M059J (cell line): ENCODE data around the gene GPR4. TPM values are rescaled to one million over a fixed set of nuclear protein-coding genes. Genes with fewer than 3 reads are reported as not detected.
A peak's percentile ranks its signal among the peaks of the same experiment; 100 is the strongest.
"Not testable (repeated sequence)": the region's sequence is repeated elsewhere in the genome, so short reads cannot be mapped to it uniquely, and the experiment has no call there.

Experiments
- DNase-seq: peaks from one replicate; pipeline ENCODE4 v3.0.0-alpha.2; 2012; ENCODE audit warnings: low read depth
- total RNA-seq: library from RNA; depleted of rRNA; stranded (reverse); fragments of >200 nt; shearing (Covaris generic); gene quantifications from 2 replicates; pipeline ENCODE4 v1.2.3, GENCODE V29; 2014; rRNA removed

The GPR4 gene
- total RNA-seq, result 0.02 TPM in 1 of 2 replicates, not detected in the other

- DNase-seq, result no peak
These were observed at the start of gene GPR4 for GRCh38 chr19:45601524-45602374. TSS of gene GPR4 (minus strand) at chr19:45602212. CDS start at chr19:45591866, 10,346 bp downstream.

GRCh38 chr19:45650722-45651121 lies 48.7 kb upstream of the GPR4 start:
- no peak for DNase-seq

GRCh38 chr19:45646345-45646698 lies 44.3 kb upstream of the GPR4 start:
- DNase-seq, result no peak

GRCh38 chr19:45645631-45646344 lies 43.8 kb upstream of the GPR4 start:
- DNase-seq, result peak; percentile 84

GRCh38 chr19:45645068-45645630 lies 43.1 kb upstream of the GPR4 start:
- no peak for DNase-seq

GRCh38 chr19:45643927-45644771 lies 42.1 kb upstream of the GPR4 start:
- no peak for DNase-seq

GRCh38 chr19:45643024-45643926 lies 41.3 kb upstream of the GPR4 start:
- peak; percentile 71 for DNase-seq

GRCh38 chr19:45641274-45642105 lies 39.5 kb upstream of the GPR4 start:
- peak; percentile 61 for DNase-seq

GRCh38 chr19:45640849-45641273 lies 38.8 kb upstream of the GPR4 start:
- no peak for DNase-seq

- DNase-seq, result peak; percentile 41
These were observed 37.1 kb upstream of the GPR4 start, which contains the start of gene EML2 for GRCh38 chr19:45638930-45639729. TSS of gene EML2 (minus strand) at chr19:45639397. CDS start at chr19:45639376, 21 bp downstream.

- no peak for DNase-seq
These were observed 36.1 kb upstream of the GPR4 start for GRCh38 chr19:45637890-45638667.

- DNase-seq, result no peak
These were observed 34.9 kb upstream of the GPR4 start for GRCh38 chr19:45636902-45637301.

GRCh38 chr19:45636275-45636674 lies 34.3 kb upstream of the GPR4 start:
- no peak for DNase-seq

- peak; percentile 91 for DNase-seq
These were observed 30.6 kb upstream of the GPR4 start for GRCh38 chr19:45632468-45633196.

- DNase-seq, result peak; percentile 96
These were observed 28.5 kb upstream of the GPR4 start for GRCh38 chr19:45630463-45630862.

- DNase-seq, result no peak
These were observed 27.7 kb upstream of the GPR4 start for GRCh38 chr19:45629704-45630103.

GRCh38 chr19:45628219-45628618 lies 26.2 kb upstream of the GPR4 start:
- not testable (repeated sequence) for DNase-seq
